KMS-11 (cell line): ENCODE results near the gene HLA-DPB1.

ENCODE experiments used
- H2AFZ ChIP-seq: fragments of 200-600 bp; sonication (generic); 2 replicates; pipeline ENCODE4 v1.6.1; 2016; ENCODE audit warnings: antibody characterized with exemption, mixed run types, low read depth
- H3K27ac ChIP-seq: fragments of 200-600 bp; sonication (generic); 2 replicates; pipeline ENCODE4 v1.6.1; 2016; ENCODE audit warnings: mild to moderate bottlenecking, mixed run types
- H3K27me3 ChIP-seq: fragments of 200-600 bp; sonication (generic); 2 replicates; pipeline ENCODE4 v1.6.1; 2017; ENCODE audit warnings: mild to moderate bottlenecking, low read depth, mixed run types, moderate library complexity; ENCODE audit not compliant: insufficient read depth
- H3K36me3 ChIP-seq: fragments of 200-600 bp; sonication (generic); 2 replicates; pipeline ENCODE4 v1.6.1; 2017; ENCODE audit warnings: mild to moderate bottlenecking, mixed run types; ENCODE audit not compliant: insufficient read depth
- H3K4me1 ChIP-seq: fragments of 200-600 bp; sonication (generic); 2 replicates; pipeline ENCODE4 v1.6.1; 2016; ENCODE audit warnings: mild to moderate bottlenecking, low read depth, mixed run types; ENCODE audit not compliant: poor library complexity, severe bottlenecking
- H3K4me2 ChIP-seq: fragments of 200-600 bp; sonication (generic); 2 replicates; pipeline ENCODE4 v1.7.0; 2016; ENCODE audit warnings: mild to moderate bottlenecking, mixed run types
- H3K4me3 ChIP-seq: fragments of 200-600 bp; sonication (generic); IDR thresholded peaks from 2 replicates; pipeline ENCODE4 v1.6.1; 2017; ENCODE audit warnings: low read depth, low read length, mixed read lengths; ENCODE audit not compliant: insufficient read depth
- H3K79me2 ChIP-seq: fragments of 200-600 bp; sonication (generic); 2 replicates; pipeline ENCODE4 v1.6.1; 2016; ENCODE audit warnings: low read depth, mixed run types; ENCODE audit not compliant: insufficient read depth
- H3K9ac ChIP-seq: fragments of 200-600 bp; sonication (generic); 2 replicates; pipeline ENCODE4 v1.6.1; 2016; ENCODE audit warnings: mild to moderate bottlenecking, mixed run types
- H4K20me1 ChIP-seq: fragments of 200-600 bp; sonication (generic); 2 replicates; pipeline ENCODE4 v1.6.1; 2016; ENCODE audit warnings: mild to moderate bottlenecking, mixed run types; ENCODE audit not compliant: insufficient read depth
- CTCF ChIP-seq: fragments of 200-600 bp; sonication (generic); conservative IDR thresholded peaks from 2 replicates; pipeline ENCODE4 v1.6.1; 2017; ENCODE audit warnings: low read depth, mild to moderate bottlenecking, antibody characterized with exemption, low read length, moderate library complexity, mixed read lengths

HLA-DPB1 gene

GRCh38 chr6:33113755-33114154 lies 38.0 kb downstream of the HLA-DPB1 start:
- no peak overlapping the region for H3K27ac ChIP-seq
- H3K4me1 ChIP-seq, result no peaks in the 10 kb centered on the region
- TF ChIP-seq CTCF, result no peak
- no peaks in the 10 kb centered on the region; the same call in 1 of the 2 replicates for H3K27me3 ChIP-seq
- no peaks in the 10 kb centered on the region for H3K36me3 ChIP-seq
- H4K20me1 ChIP-seq, result no peaks in the 10 kb centered on the region
- no peak overlapping the region for H3K9ac ChIP-seq
- H3K4me2 ChIP-seq, result no peak overlapping the region
- H3K79me2 ChIP-seq, result no peaks in the 10 kb centered on the region
- no peak overlapping the region for H2AFZ ChIP-seq
- H3K4me3 ChIP-seq, result no peak overlapping the region

DNA sequence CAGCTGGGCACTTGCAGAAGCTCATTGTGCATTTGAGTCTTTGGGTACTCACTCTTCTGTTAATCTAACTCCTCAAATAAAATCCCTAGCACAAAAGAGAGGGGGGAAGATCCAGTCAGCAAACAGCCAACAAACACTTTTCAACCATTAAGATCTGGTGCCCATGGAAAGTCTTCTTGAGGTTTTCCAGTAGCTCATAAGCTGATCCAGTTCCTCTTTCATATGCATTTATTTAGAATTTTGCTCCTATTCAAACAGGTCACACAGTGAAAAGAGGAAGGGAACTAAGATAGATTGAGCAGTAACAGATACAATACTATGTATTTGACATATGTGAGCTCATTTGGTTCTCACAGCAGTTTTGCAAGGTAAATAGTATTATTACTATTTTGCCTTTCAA lies 38.6 kb downstream of the HLA-DPB1 start:
- Histone ChIP-seq H3K4me1 (no peaks in the 10 kb centered on the region), H3K4me3 (no peak overlapping the region), H3K79me2 (no peaks in the 10 kb centered on the region), H3K27ac (no peak overlapping the region), H2AFZ (no peak overlapping the region), H3K4me2 (no peak overlapping the region), H3K36me3 (no peaks in the 10 kb centered on the region), H4K20me1 (no peaks in the 10 kb centered on the region), H3K9ac (no peak overlapping the region), H3K27me3 (no peaks in the 10 kb centered on the region; the same call in 1 of the 2 replicates)
- no peak for TF ChIP-seq CTCF

- H3K9ac ChIP-seq, result no peak overlapping the region
- H4K20me1 ChIP-seq, result no peaks in the 10 kb centered on the region
- H3K4me2 ChIP-seq, result no peak overlapping the region
- TF ChIP-seq CTCF, result no peak
- H3K4me1 ChIP-seq, result no peaks in the 10 kb centered on the region
- no peak overlapping the region for H3K27ac ChIP-seq
- no peaks in the 10 kb centered on the region; the same call in 1 of the 2 replicates for H3K27me3 ChIP-seq
- no peaks in the 10 kb centered on the region for H3K36me3 ChIP-seq
- no peaks in the 10 kb centered on the region for H3K79me2 ChIP-seq
- no peak overlapping the region for H3K4me3 ChIP-seq
- H2AFZ ChIP-seq, result no peak overlapping the region
These were observed 40.6 kb downstream of the HLA-DPB1 start for GRCh38 chr6:33116417-33116816.

GRCh38 chr6:33116841-33117711 lies 41.3 kb downstream of the HLA-DPB1 start:
- Histone ChIP-seq H3K9ac (no peak overlapping the region), H3K27me3 (no peaks in the 10 kb centered on the region; the same call in 1 of the 2 replicates), H3K79me2 (no peaks in the 10 kb centered on the region), H3K4me3 (no peak overlapping the region), H4K20me1 (no peaks in the 10 kb centered on the region), H3K4me1 (no peaks in the 10 kb centered on the region), H3K4me2 (no peak overlapping the region), H3K36me3 (no peaks in the 10 kb centered on the region), H2AFZ (no peak overlapping the region), H3K27ac (no peak overlapping the region)
- TF ChIP-seq CTCF, result no peak
